Activated T-cell treated with anti-CD3 and anti-CD28 coated beads for 24 hours (primary cell): ENCODE results near the gene IL6ST.
"Not testable (repeated sequence)": the region's sequence is repeated elsewhere in the genome, so short reads cannot be mapped to it uniquely, and the experiment has no call there.

Source experiments
- DNase-seq: peaks from one replicate; pipeline ENCODE4 v3.0.0-alpha.2; 2020; ENCODE audit warnings: low read depth

The IL6ST gene

GRCh38 chr5:55966284-55966683 is 28.5 kb downstream of the IL6ST start:
- DNase-seq, result no peak

GRCh38 chr5:55965525-55965924 is 29.2 kb downstream of the IL6ST start:
- no peak for DNase-seq

- DNase-seq, result no peak
Observed at GRCh38 chr5:55960779-55961178, 34.0 kb downstream of the IL6ST start.

- DNase-seq, result no peak
Observed at GRCh38 chr5:55959208-55959607, 35.6 kb downstream of the IL6ST start.

GRCh38 chr5:55941154-55941553 is 53.6 kb downstream of the IL6ST start:
- DNase-seq, result not testable (repeated sequence)

GRCh38 chr5:55937598-55937997 is 57.2 kb downstream of the IL6ST start:
- DNase-seq, result not testable (repeated sequence)

- peak; percentile 64 for DNase-seq
Observed at GRCh38 chr5:55936100-55936693, 58.6 kb downstream of the IL6ST start.

GRCh38 chr5:55935371-55935770 is 59.4 kb downstream of the IL6ST start:
- no peak for DNase-seq

GRCh38 chr5:55934720-55935119 is 60.0 kb downstream of the IL6ST start:
- no peak for DNase-seq

- DNase-seq, result no peak
Observed at GRCh38 chr5:55934115-55934613, 60.6 kb downstream of the IL6ST start.

GRCh38 chr5:55933377-55934114 is 61.2 kb downstream of the IL6ST start:
- no peak for DNase-seq

GRCh38 chr5:55932700-55933099 is 62.1 kb downstream of the IL6ST start:
- DNase-seq, result no peak

GRCh38 chr5:55929020-55929799 is 65.6 kb downstream of the IL6ST start:
- DNase-seq, result no peak

GRCh38 chr5:55927861-55928655 is 66.7 kb downstream of the IL6ST start:
- no peak for DNase-seq

- no peak for DNase-seq
Observed at GRCh38 chr5:55926476-55926875, 68.3 kb downstream of the IL6ST start.

GRCh38 chr5:55925712-55926111 is 69.1 kb downstream of the IL6ST start:
- no peak for DNase-seq

- no peak for DNase-seq
Observed at GRCh38 chr5:55925181-55925580, 69.6 kb downstream of the IL6ST start.

- no peak for DNase-seq
Observed at GRCh38 chr5:55924744-55925143, 70.0 kb downstream of the IL6ST start.

GRCh38 chr5:55923865-55924500 is 70.8 kb downstream of the IL6ST start:
- DNase-seq, result no peak

GRCh38 chr5:55923177-55923771 is 71.5 kb downstream of the IL6ST start:
- DNase-seq, result no peak

GRCh38 chr5:55921617-55922016 is 73.1 kb downstream of the IL6ST start:
- no peak for DNase-seq
